HG02642 (cell line): Measurements from ENCODE around the gene EPB41L2.
"Not testable (repeated sequence)": the region's sequence is repeated elsewhere in the genome, so short reads cannot be mapped to it uniquely, and the experiment has no call there.

ENCODE experiments used
- ATAC-seq: cut with Tn5 transposase; IDR thresholded peaks from one replicate; pipeline ENCODE4 v1.9.1; 2021; ENCODE audit warnings: mild to moderate bottlenecking; ENCODE audit not compliant: unreplicated experiment, poor library complexity

The EPB41L2 gene

DNA sequence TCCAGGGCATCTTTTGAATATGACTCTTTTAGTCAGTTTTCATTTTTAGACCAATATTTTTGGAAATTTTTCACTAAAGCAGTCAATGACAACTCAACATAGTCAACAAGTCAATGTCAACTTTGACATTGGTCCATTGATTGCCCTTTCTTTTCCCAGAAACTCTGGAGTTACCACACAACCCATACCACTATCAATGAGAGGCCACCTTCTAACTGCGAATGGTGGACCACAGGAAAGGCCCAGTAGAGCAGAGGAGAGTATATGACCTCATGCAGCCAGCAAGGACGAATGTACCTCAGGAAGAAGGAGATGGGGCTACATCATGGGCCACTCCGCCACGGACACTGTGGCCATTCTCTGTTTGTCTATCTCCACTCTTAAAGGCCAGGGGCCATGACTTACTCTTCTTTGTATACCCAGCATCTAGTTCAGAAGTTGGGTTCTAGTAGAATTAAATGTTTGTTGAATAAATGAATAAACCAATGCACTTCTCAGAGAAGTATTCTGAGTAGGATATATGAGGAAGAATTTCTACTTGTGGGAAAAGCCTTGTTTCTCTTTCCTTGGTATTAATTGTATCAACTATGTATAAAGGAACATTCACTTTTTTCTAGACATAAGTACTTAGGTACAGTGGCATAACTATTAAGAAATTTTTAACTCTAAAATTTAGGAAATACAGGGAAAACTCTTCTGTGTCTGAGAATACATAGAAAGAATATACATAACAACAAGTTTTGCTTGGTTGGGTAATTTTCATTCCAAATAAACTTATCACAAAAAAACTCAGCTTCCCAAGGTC lies 236.4 kb downstream of the EPB41L2 start:
- ATAC-seq: no peak

GRCh38 chr6:130825772-130826441 lies 237.1 kb downstream of the EPB41L2 start:
- peak; percentile 47 for ATAC-seq

GRCh38 chr6:130824978-130825694 lies 237.9 kb downstream of the EPB41L2 start:
- ATAC-seq: no peak

- ATAC-seq: no peak
These were observed 240.3 kb downstream of the EPB41L2 start for GRCh38 chr6:130822736-130823135.

- no peak for ATAC-seq
These were observed 247.6 kb downstream of the EPB41L2 start for GRCh38 chr6:130815200-130816071.

GRCh38 chr6:130814506-130814905 lies 248.5 kb downstream of the EPB41L2 start:
- no peak for ATAC-seq

- no peak for ATAC-seq
These were observed 251.1 kb downstream of the EPB41L2 start for GRCh38 chr6:130811932-130812331.

DNA sequence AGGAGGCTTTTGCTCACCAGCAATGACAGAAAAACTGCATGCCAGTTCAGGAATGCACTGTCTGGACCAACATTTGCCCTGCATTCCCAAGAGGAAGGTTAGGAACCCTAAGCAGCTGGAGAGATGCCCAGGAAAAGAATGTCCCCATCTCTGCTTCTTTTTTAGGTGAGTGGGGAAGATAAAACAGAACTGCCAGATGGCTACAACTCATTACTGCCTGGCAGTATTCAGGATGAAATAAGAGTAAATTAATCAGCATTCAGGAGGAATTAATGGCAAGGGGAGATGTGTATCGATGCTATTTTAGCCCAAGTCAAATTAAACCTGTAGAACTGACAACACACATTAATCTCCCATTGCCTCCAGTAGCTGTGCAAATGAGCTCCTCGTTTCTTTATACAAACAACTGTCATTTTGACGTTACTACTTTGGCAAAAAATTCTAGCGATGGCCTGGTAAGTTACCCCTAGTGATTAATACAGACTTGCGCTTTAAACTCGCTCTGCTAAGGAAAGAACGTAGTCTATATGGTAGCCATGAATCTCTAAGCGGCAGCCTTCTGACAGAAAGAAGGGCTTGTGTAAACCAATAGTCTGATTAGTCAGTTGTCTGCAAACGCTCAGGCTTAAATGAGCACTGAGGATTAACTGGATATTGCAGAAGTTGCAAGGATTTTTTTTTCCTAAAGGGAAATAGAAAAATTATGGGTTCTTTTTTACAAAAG lies 252.6 kb downstream of the EPB41L2 start:
- no peak for ATAC-seq

DNA sequence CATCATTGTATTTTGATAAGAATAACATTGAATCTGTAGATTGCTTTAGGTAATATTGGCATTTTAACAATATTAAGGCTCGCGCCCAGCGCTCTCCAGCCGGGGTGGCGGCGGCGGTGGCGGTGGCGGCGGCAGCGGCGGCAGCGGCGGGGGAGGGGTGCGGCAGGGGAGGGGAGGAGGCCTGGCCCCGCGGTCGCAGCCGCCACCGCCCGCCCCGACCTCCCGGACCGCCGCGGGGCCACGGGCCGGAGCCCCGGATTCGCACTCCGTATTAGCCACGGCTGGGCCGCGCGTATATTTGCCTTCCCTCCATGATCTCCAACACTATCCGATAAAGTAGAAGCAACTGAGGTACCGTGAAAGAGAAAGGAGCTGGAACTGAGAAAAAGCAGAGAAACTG lies 261.7 kb downstream of the EPB41L2 start:
- not testable (repeated sequence) for ATAC-seq

DNA sequence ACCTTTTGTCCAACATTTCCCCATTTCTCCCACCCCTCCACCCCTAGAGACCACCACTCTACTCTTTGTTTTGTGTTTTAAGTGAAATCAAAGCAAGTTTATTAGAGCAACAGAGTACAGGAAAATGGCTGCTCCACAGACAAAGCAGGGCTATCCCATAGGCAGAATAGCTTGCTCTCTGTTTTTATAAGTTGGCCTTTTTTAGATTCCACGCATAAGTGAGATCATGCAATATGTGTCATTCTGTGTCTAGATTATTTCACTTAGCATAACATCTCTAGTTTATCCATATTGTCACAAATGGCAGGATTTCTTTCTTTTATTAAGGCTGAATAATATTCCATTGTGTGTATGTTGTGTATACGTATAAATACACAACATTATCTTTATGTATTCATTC lies 266.0 kb downstream of the EPB41L2 start:
- no peak for ATAC-seq

DNA sequence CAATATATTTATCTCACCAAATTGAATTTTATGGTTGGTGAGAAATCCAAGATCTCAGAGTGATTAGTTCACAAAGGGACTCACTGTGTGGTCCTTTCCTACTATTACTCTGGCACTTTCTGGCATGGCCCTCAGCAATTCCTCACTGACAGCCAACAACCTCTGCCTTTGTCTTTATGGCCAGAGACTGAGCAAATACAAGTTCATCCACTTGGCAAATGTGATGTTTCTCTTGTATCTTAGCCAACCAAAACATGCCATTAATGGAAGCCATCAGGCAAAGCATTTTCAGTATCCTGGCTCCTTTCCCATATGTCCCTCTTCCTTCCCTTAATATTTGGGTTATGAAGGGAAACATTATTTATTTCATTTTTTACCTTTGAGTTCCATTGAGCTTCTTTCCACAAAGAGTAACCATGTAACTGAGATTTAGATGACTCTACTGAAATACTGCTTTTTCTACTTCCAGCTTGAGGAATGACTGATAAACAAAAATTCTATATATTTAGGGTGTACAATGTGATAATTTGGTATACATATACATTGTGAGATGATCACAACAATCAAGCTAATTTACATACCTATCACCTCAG lies 266.6 kb downstream of the EPB41L2 start:
- ATAC-seq: no peak

- no peak for ATAC-seq
These were observed 268.3 kb downstream of the EPB41L2 start for GRCh38 chr6:130794738-130795137.

DNA sequence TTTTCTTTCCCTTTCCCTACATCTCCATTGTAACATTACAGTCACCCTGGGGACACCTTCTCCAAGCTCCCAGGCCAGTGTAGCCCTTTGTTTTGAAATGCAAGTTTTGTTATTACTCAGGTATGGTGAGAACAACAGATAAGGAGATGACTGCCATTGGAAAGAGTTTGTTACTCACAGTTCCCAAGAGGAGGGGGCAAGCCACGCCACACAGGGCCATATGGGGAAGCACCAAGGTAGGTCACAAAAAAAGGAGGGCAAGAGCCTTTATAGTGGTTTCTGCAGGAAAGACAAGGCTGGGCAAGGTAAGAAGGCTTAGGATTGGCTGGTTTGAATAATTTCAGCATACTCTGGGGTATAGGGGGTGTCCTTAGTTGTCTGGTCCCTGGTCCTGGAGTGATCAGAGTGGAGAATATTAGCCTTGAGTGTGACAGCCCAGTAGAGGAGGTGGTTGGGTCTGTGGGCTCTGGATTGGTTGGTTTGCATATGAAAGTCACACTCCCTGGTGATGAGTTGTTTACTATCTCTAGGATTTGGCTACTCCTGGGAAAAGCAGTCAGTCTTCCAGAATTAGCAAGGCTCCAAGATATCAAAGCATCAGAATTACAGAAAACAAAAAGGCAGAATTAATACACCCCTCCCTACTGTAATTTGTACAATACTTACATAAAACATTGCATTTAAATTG lies 268.9 kb downstream of the EPB41L2 start:
- no peak for ATAC-seq
